K562 (cell line): ENCODE data around the gene SLC25A26. TPM values are rescaled to one million over a fixed set of nuclear protein-coding genes. Genes with fewer than 3 reads are reported as not detected.

Experiments
- ATF3 ChIP-seq, 2 experiments: fragments of 450-650 bp in 1 of 2; sonication (generic) in 1 of 2; formaldehyde crosslinking in 1 of 2; IDR thresholded peaks in 1 of 2; conservative IDR thresholded peaks in 1 of 2; 2 replicates each; pipeline versions ENCODE4 v1.6.1 to v1.8.1; 2016 to 2023; ENCODE audit warnings: mild to moderate bottlenecking in 2 of 2, moderate library complexity in 2 of 2, inconsistent platforms in 1 of 2, missing genetic modification reagents in 1 of 2
- ATF6 ChIP-seq: sonication (generic); formaldehyde crosslinking; IDR thresholded peaks from 2 replicates; pipeline ENCODE4 v1.4.0; 2020; ENCODE audit warnings: mild to moderate bottlenecking, missing genetic modification reagents
- DIDO1 ChIP-seq: fragments of 450-650 bp; IDR thresholded peaks from 2 replicates; pipeline ENCODE4 v1.6.1; 2016; ENCODE audit warnings: low read depth, missing biosample characterization, missing genetic modification characterization
- FOXP1 ChIP-seq: sonication (generic); formaldehyde crosslinking; IDR thresholded peaks from 2 replicates; pipeline ENCODE4 v1.8.0; 2022; ENCODE audit warnings: mild to moderate bottlenecking, missing genetic modification reagents
- HNRNPK ChIP-seq: fragments of 200-400 bp; formaldehyde crosslinking; IDR thresholded peaks from one replicate; pipeline ENCODE4 v1.6.1; 2018; ENCODE audit warnings: mild to moderate bottlenecking, low read depth, low read length; ENCODE audit not compliant: poor library complexity, severe bottlenecking
- IRF2 ChIP-seq: sonication (generic); formaldehyde crosslinking; IDR thresholded peaks from 2 replicates; pipeline ENCODE4 v1.8.1; 2022; ENCODE audit warnings: mild to moderate bottlenecking, missing genetic modification reagents
- MED1 ChIP-seq: sonication (generic); formaldehyde crosslinking; IDR thresholded peaks from 2 replicates; pipeline ENCODE4 v1.8.1; 2023; ENCODE audit warnings: missing genetic modification reagents, borderline replicate concordance
- ZBTB9 ChIP-seq: fragments of 450-650 bp; formaldehyde crosslinking; IDR thresholded peaks from 2 replicates; pipeline ENCODE4 v1.4.0; 2020; ENCODE audit warnings: mild to moderate bottlenecking, moderate library complexity
- ZNF217 ChIP-seq: sonication (generic); formaldehyde crosslinking; IDR thresholded peaks from 2 replicates; pipeline ENCODE4 v1.8.0; 2022; ENCODE audit warnings: mild to moderate bottlenecking, missing genetic modification reagents
- ZNF785 ChIP-seq: fragments of 250-450 bp; sonication (Bioruptor Pico); IDR thresholded peaks from 2 replicates; pipeline ENCODE4 v1.4.0; 2020; ENCODE audit warnings: mild to moderate bottlenecking
- polyA plus RNA-seq, 8 experiments: library from polyadenylated mRNA; depleted of rRNA in 4 of 8; stranded (reverse) in 5 of 8; unstranded in 3 of 8; fragments of >200 nt; fragmentation: Nextera tagmentation in 2 of 8; fragmentation: Illumina TruSeq in 1 of 8; extraction: Ambion mirVana in 2 of 8; extraction: Trizol in 1 of 8; gene quantifications; 2 replicates each; pipeline versions ENCODE4 v1.2.1 to v1.2.3, GENCODE V29; 2011 to 2014; ENCODE audit warnings: inconsistent platforms in 1 of 8, missing spikeins in 1 of 8
- total RNA-seq, 7 experiments: library from RNA; depleted of rRNA in 6 of 7; stranded (reverse); fragments of >200 nt in 6 of 7; fragmentation: Illumina TruSeq in 2 of 7; extraction: Trizol in 2 of 7; gene quantifications; 2 replicates each; pipeline versions ENCODE4 v1.2.1 to v1.2.3, GENCODE V29; 2011 to 2021; ENCODE audit warnings: low replicate concordance in 1 of 7

SLC25A26 gene
- total and polyA plus RNA-seq, 9 of the 15 experiments (the other 6 are each of a cell fraction or from before 2014, with no cell fraction given), result 7.2 to 29.1 (median 12.6) TPM

GRCh38 chr3:66227915-66228314 lies 7.1 kb downstream of the SLC25A26 start (continued):
- TF ChIP-seq ATF6 (CRISPR knock-in tag), result no peak
- TF ChIP-seq ZBTB9 (CRISPR knock-in tag), result no peak
- TF ChIP-seq IRF2 (CRISPR knock-in tag), result no peak
- TF ChIP-seq DIDO1 (tag), result no peak
- no peak for TF ChIP-seq MED1
- TF ChIP-seq ZNF217 (CRISPR knock-in tag), result no peak
- TF ChIP-seq HNRNPK, result no peak
- TF ChIP-seq ZNF785 (CRISPR knock-in tag), result no peak
- no peak for TF ChIP-seq FOXP1 (CRISPR knock-in tag)
- no peak for TF ChIP-seq ATF3 (IDR thresholded peaks at IDR 0.05)
- TF ChIP-seq ATF3 (CRISPR knock-in tag; conservative IDR thresholded peaks at IDR 0.05), result no peak
